ENCODE measurements around the gene PEAK1.
A peak's percentile ranks its signal among the peaks of the same experiment; 100 is the strongest.
"Not testable (repeated sequence)": the region's sequence is repeated elsewhere in the genome, so short reads cannot be mapped to it uniquely, and the experiment has no call there.

Gene PEAK1

DNA sequence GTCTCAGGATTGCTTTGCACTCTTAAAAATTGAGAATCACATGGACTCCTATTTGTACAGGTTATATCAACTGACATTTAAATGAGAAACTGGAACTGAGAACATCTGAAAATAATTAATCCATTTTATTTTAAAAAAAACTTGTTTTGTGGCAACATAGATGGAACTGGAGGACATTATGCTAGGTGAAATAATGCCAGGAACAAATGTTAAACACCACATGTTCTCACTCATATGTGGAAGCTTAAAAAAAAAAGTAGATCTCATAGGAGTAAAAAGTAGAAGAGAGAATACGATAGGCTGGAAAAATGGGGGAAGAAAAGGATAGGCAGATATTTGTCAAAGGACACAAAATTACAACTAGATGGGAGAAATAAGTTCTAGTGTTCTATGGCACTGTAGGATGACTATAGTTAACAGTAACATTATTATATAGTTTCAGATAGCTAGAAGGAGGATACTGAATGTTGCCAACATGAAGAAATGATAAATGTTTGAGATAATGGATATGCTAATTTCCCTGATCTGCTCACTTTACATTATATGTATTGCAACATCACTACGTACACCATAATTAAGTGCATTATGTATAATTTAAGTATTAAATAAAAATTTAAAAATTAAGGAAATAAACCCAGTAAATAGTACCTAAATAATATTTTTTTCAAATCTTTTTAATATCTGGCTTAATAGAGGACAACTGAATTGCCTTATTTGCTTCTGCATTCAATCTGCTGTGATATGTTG lies 248.5 kb downstream of the PEAK1 start:
- ATAC-seq: no peak
- DNase-seq: no peak

DNA sequence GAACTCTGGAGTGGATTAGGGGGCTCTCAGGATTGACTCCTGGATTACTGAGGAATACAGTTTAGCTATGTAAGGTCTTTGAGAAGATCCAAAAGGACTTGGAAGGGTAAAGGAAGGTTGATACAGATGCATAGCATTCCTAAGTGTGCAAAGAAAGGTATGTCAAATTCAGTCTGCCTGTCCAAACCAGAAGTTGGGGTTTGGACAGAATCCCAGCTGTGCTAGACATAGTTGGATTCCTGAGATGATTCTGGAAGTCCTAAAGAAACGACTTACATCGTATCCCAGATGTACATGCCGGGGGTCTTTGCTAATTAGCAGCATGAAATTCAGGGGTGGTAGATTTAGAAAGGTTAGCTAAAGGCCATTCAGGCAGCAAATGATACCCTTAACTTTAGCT lies 251.3 kb downstream of the PEAK1 start:
- no peak for ATAC-seq
- no peak for DNase-seq

DNA sequence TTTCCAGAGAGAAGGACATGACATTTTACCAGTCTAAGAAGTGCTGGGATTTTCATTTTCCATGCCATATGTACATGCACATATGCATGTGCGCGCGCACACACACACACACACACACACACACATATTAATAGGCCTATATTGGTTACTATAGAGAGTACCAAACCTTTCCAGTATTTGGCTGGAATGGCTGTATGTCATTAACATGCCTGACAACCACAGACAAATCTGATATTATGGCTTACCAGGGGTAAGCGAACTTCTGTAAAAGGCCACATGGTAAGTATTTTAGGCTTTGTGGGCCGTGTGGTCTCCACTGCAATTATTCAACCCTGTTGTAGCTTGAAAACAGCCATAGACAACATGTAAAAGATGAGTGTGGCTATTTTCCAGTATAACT lies 251.8 kb downstream of the PEAK1 start:
- DNase-seq: no peak
- no peak for ATAC-seq

DNA sequence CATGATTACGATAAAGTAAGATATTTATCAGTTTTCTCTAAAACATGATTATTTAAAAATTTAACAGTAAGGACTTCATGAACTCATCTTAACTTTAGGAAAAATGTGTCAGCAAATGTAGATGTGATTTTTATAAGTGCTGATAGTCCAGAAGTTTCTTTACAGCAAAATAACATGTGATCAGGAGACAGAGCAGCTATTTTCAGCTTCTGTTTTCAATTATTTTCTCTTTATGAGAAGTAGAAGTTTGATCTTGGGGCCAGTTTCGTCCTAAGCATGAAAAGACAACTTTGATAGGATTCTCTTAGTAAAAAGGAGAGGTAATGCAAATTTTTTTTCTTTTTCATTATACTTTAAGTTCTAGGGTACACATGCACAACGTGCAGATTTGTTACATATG lies 252.5 kb downstream of the PEAK1 start:
- ATAC-seq (no peak), DNase-seq (no peak)

DNA sequence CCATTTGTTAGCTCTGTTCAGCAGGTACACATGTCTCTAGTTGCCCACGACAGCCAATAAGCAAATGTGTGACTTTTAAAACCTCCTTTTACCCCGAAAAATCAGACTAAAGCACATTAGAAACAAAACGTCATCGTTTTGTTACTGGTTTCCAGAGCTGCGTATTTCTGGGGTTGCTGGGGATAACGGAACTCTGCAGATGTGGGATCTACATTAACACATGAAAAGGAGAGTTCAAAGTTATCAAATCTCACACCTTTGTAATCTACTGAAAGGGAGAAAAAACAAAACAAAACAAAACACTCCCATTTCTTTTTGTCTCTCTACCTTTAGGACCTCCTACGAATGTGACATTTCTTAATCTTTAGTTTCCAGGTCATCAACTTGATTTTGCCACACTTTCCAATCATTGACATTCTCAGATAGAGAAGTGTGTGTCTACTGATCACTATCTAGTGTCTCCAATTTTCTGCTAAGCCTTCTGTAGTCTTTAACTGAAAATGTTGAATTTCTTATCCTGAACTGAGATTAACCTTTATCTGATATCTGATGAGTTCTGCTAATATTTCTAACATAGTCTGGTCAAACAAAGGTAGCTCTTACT lies 256.0 kb downstream of the PEAK1 start:
- DNase-seq: no peak
- ATAC-seq: peak; percentile 49

DNA sequence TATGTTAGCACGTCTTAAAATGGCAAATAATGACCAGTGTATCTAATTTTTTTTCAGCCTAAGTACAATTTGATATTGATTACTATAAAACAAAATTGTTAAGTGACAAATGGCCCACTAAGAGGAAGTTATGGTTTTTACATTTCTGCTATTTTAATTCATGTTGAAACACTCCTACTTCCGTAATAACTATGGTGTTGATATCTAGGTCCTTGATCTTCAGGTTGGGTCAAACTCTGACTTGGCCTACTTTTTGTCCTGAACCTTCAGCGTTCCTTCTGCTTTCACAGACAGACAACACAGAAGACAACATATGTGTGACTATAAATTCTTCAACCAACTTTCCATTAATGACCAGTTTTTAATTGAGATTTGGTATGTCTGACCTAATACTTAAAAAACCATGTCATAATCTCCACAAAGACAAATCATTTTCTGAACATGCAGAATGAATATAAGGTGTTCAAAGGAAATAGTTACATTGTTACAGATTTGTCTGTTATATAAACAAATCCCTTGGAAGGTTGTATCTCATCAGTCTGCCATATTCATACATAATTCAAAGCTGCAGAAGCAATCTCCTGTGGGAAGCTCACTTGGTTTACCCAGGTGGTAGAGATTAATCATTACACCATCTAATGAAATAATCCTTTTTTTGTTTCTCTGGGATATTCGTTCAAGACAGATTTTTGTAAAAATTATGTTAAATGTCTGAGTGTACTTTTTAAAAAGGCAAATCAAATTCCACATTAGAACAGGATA lies 256.9 kb downstream of the PEAK1 start:
- ATAC-seq (no peak), DNase-seq (no peak)

DNA sequence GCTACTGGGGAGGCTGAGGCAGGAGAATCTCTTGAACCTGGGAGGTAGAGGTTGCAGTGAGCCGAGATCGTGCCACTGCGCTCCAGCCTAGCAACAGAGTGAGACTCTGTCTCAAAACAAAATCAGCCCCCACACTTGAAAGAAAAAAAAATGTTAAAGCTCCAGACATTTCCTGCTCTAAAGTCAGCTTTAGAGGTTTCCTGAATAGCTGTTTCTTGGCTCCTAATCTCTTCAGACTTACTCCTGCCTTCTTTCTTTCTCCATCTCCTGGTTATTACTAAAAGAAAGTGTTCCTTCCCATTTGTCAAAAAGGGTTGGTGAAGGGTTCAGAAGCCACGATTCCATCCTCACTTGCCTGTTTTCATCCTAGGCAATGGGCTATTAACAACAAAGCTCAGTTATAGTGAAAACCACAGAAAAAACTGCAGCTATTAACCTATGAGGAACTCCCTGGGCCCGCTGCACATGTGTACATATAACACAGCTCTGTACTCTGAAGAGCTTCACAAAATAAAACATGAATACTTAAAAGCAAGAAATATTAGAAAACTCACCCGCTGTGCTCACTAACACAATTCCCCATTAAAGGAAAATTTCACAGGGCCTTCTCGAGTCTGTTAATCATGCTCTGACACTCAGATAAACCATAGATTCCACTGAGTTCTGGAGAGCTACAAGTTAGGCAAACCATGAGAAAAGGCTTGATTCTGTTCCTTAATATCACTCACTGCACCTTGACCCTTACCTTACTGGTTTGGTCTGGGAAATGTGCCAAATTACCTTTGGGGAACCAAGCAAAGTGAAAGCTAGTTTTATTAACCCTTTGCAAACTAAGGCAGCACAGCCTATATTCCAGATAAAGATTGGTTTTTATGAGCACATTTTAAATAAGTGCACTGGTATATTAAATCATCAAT lies 259.1 kb downstream of the PEAK1 start:
- ATAC-seq: no peak
- DNase-seq: no peak

DNA sequence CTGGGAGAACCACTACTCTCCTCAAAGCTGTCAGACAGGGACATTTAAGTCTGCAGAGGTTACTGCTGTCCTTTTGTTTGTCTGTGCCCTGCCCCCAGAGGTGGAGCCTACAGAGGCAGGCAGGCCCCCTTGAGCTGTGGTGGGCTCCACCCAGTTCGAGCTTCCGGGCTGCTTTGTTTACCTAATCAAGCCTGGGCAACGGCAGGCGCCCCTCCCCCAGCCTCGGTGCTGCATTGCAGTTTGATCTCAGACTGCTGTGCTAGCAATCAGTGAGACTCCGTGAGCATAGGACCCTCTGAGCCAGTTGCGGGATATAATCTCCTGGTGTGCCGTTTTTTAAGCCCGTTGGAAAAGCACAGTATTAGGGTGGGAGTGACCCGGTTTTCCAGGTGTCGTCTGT lies 263.9 kb downstream of the PEAK1 start:
- not testable (repeated sequence) for DNase-seq, ATAC-seq

DNA sequence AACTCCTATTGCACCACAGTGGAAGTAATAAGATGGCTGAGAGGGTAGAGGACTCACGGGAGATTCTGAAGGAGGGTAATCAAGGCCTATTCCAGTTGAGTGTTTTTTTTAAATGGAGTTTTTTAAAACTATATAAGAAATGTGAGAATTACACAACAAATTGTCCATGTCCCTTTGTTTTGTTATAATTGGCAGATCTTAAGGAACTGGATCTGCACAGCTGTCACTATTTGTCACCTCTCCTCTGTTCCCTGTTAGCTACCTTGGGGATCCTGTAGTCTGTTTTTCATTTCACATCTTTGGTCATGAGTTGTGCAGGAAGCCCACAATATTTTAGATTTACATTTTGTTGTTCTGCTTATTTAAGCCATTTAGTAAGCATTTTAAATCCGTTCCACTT lies 271.7 kb downstream of the PEAK1 start:
- no peak for ATAC-seq
- DNase-seq: no peak

DNA sequence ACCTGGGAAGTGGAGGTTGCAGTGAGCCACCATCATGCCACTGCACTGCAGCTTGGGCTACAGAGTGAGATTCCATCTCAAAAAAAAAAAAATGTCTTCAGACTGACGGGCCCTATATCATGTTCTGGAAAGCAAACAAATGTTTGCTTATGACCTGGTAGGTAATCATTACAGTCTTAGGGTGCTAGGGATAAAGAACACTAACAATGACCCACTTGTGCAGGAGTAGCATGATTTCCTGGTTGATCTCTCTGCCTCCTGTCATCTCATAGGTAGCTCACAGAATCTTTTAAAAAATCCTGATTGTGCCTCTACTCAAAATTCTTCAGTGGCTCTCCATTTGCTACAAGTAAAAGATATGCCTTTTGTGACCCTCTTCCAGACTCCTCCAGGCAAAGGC lies 274.5 kb downstream of the PEAK1 start:
- ATAC-seq (no peak), DNase-seq (no peak)

DNA sequence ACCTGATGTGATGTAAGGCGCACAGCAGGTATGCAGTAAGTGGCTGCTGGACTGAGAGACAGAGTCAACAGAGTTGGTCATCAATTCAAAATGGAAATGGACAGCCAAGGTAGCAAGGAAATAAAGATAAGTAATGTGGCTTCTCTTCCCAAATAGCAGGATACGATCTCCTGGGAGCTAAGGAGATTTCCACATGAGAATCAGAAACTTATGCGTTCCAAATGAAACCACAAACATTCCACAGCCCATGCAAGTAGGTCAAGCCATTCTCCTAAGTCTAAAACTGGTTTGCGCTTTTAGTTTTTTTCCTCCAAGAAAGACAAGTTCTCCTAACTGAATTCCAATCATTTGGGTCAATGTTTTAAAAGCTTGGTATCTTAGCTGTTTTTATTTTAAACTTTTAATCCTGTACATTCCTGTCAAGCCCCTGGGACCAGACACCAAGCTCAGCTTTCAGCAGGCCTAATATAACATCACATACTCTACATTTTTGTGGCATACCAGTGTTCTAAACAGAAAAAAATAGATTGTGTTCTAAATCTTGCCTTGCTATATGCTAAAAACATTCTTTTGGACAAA lies 275.3 kb downstream of the PEAK1 start:
- DNase-seq: no peak

DNA sequence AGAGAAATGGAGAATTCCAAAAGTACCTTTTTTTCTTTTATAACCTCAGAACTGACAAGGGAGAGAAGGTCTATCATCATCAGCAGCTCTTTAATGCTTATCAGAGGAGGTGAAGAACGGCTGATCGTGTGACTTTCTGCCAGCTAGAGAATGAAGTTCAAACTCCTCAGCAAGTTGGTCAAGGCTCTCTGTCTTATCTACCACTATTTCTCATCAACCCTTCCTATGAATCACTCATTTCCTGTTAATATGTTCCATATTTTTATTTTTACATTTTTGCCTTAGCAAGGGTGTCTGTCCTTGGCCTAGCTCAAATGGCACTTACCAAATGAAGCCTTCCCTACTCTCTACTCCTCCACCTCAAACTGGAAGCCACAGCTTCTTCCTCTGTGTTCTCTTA lies 275.9 kb downstream of the PEAK1 start:
- no peak for DNase-seq
- ATAC-seq: no peak

More for the DNA sequence above, 275.3 kb downstream of the PEAK1 start:
- ATAC-seq: no peak

DNA sequence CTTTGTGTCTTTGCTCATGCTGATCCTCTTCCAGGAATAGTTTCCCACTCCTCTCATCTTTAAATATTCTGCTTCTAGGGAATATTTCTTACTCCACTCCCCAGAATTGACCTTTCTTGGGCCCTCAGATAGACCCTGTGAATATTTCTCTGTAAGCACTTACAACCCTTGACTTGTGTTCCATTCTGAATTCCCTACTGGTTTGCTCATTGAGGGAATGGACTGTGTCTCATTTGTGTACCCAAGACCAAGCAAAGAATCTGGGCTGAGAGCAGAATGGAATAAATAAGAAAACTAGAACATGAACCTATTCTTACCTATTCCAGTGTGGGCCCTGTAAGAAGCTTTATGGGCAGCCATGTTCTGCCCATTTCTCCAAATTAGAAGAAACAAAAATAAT lies 276.3 kb downstream of the PEAK1 start:
- ATAC-seq (no peak), DNase-seq (no peak)

DNA sequence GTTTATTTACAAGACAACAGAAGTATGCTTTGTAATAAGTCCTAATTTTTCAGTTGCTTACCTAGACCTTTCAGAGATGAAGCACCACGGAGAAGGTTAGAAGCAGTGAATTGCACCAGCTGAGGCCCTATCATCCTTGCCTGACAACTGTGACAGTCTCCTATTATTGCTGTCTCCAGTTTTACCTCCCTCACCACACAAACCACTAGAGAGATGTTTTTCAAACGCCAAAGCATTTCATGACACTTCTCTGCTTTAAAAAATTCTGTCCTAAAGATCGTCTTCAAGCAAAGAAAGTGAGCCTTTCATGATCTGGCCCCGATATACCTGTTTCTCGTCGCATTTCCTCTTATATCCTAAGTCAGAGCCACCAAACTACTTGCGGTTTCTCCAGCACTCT lies 276.7 kb downstream of the PEAK1 start:
- DNase-seq (no peak), ATAC-seq (no peak)

DNA sequence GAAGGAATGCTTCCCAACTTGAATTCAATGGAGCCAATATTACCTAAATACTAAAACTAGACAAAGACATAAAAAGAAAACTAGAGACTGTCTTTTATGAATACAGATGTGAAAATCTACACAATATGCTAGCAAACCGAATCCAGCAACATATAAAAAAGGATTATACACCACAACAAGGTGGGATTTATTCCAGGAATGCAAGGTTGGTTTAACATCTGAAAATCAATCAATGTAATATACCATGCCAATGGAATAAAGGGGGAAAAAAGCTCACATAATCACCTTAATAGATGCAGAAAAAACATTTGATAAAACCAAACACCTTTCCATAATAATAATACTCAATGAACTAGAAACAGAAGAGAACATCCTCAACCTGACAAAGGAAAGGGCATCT lies 279.7 kb downstream of the PEAK1 start:
- ATAC-seq (no peak), DNase-seq (no peak)

DNA sequence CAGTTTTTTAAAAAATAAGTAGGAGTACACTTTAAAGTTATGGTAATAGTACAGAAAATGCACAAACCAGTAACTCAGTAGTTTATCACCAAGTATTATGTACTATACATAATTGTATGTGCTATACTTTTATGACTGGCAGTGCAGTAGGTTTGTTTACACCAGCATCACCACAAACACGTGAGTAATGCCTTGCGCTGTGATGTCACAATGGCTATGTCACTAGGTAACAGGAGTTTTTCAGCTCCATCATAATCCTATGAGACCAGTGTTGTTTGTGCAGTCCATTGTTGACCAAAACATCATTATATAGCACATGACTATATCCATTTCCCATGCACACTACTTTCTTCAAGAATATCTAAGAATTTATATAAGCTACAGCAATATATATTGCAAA lies 280.6 kb downstream of the PEAK1 start:
- DNase-seq (no peak), ATAC-seq (no peak)

DNA sequence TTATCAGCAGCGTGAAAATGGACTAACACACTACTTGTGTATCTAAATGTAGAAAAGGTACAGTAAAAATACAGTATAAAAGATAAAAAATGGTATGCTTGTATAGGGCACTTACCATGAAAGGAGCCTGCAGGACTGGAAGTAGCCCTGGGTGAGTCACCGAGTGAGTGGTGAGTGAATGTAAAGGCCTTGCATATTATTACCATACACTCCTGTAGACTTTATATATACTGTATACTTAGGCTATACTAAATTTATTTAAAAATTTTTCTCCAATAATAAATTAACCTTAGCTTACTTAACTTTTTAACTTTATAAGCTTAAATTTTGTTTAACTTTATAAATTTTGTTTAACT lies 281.8 kb downstream of the PEAK1 start:
- no peak for ATAC-seq
- no peak for DNase-seq

DNA sequence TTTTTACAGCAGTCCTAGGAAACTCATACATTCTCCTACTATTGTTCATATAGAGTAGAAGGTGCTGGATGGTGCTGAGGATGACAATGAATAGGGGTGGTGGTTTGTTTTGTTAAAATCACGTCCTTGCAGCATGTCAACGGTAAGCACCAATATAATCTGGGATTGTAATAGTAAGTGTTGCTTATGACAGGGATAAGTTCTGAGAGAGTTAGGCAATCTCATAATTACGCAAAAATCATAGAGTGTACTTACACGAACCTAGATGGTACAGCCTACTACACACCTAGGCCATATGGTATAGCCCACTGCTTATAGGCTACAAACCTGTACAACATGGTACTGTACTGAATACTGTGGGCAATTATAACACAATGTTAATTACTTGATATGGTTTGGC lies 284.7 kb downstream of the PEAK1 start:
- DNase-seq: no peak
- no peak for ATAC-seq

DNA sequence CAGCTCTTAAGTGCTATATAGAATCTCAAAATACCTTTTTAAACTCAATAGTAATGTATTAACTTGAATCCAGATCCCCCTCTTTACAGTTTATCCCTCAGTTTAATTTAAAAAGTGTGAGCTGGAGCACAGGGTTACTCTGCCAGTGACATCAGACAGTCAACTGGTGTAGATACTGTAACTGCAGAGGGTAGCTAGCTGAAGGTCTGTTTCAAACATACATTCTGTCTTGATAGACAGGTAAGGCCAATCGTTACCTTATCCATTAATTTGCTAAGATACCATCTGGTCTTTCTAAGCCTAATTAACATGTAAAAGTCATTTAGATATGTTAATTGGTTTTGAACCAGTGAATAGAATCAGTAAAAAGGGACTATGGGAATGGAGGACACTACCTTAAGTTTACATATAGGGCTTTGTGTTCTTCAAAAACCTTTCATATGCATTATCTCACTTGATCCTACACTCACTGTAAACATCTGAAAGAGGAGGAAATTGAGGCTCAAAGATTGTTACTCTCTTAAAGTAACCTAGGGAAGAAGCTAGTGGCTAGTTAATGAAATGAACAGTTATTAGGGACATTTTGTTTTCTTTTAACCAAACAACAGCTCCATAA lies 289.5 kb downstream of the PEAK1 start:
- ATAC-seq: no peak

DNA sequence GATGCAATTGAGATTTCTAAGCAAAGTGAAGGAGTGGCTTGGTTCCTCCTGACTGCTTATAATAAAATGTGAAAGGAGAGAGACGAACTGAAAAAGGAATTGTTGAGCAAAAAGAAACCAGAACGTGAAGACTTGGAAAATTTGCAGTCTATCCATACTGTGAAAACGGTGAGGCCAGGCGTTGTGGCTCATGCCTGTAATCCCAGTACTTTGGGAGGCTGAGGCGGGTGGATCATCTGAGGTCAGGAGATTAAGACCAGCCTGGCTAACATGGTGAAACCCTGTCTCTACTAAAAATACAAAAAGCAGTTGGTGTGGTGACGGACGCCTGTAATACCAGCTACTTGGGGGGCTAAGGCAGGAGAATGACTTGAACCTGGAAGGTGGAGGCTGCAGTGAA lies 292.3 kb downstream of the PEAK1 start:
- DNase-seq: no peak
- ATAC-seq: no peak

More for the DNA sequence above, 289.5 kb downstream of the PEAK1 start:
- DNase-seq: no peak

DNA sequence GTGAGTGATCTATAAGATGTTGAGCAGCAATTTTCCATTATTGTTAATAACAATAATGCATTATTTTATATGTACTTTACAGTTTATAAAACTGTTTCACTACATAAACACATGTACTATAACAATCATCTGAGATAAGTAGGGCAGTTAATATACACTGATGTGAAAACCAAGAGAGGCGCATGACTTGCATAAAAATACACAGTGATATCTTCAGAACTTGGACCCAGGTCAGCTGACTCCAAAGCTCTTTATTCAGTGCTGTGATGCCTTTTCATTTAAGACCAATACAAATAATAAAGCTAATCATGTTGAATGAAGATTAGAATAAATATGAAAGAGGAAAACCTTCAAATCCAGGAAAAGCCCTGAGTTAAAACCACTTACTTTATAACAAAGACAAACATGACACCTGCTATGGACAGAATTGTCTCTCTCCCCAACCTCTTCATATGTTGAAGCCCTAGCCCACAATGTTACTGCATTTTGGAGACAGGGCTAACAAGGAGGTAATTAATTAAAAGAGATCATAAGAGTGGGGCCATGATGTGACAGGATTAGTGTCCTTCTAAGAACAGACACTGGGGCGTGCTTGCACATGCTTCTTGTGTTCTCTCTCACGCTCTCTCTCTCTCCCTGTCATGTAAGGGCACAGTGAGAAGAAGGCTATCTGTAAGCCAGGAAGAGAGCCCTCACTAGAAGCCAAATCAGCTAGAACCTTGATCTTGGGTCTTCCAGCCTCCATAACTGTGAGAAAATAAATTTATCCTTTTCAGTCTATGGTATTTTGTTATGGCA lies 293.2 kb downstream of the PEAK1 start:
- no peak for DNase-seq
- ATAC-seq: no peak

Data from stimulated activated naive CD8-positive, alpha-beta T cell treated with anti-CD3 and anti-CD28 coated beads, Interleukin-15, Interleukin-2, amounts not matched to agents 100 U/mL and 50 U/mL, for 24 hours (primary cell).